ENCODE measurements around the gene TM6SF1.

DNA sequence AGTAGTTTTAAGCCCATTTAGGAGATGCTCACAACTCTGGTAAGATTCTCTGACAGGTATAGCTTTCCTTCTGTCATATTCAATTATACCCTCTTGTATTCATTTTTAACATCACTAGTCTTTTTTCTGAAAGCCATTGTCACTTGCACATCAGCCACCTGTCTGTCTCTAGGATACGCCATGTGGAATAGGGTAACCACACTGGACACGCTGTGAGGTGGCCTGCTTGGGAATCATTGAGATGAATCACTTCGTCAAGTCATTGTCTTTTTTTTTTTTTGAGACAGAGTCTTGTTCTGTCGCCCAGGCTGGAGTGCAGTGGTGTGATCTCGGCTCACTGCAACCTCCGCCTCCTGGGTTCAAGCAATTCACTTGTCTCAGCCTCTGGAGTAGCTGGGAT lies 7.4 kb downstream of the TM6SF1 start:
- TF ChIP-seq POLR2A (IDR thresholded peaks at IDR 0.05; ENCODE audit: low read depth, low read length) (no peak), TAF1 (IDR thresholded peaks at IDR 0.05; ENCODE audit: borderline replicate concordance, low read depth, low read length) (no peak)
